GM19238 (cell line): ENCODE data around the gene RUNX1.
"Not testable (repeated sequence)": the region's sequence is repeated elsewhere in the genome, so short reads cannot be mapped to it uniquely, and the experiment has no call there.

Experiments
- DNase-seq: peaks from one replicate; pipeline ENCODE4 v3.0.0; 2011; ENCODE audit warnings: low spot score; ENCODE audit not compliant: insufficient read length

RUNX1 gene

DNA sequence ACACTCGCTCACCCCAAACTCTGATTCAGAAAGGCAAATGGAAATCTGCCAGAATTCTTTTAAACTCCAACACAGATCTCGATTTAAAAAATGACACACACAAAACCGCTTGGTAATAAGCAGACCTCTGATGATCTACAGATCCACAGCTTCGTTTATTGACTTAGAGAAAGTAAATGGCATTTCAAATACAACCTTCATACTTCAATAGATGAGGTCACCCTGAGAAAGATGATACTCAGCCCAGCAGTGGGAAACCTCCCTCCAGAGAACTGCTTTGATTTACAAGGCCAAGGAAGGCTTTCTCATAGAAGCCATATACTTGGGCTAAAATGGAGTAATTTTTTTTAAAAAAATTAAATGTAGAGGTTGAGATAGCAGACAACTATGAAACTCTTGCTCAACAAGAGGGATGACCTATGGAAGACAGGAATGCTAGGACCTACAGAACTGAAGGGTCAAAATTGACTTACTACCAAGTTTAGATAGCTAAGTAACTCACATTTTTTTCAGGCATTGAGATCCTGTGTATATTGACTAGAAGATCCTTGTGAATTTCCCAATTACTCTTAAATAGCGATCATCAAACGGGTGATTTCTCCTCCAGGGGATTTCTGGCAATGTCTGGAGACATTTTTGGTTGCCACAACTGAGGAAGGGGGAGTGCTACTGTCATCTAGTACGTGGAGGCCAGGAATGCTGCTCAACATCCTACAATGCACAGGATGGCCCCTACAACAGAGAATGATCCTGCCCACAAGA is 236.4 kb downstream of the RUNX1 start:
- DNase-seq = no peak

DNA sequence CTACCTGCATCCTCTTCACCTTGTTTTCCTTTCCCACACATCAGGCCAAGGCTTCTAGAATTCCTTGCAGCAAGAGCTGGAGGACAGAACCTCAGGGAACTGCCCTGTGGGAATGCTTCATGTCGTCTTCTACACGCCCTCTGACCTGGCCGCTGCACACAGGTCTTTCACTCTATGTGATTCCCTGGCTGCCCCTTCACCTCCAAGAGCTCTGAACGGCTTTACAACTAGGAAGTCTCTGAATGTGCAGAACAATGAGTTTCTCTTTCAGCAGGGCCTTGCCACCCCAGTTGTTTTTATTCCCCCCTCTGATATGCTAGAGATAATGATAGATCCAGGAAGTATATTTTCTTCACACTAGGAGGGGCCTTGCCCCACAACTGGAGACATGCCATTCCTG is 237.7 kb downstream of the RUNX1 start:
- DNase-seq = no peak

DNA sequence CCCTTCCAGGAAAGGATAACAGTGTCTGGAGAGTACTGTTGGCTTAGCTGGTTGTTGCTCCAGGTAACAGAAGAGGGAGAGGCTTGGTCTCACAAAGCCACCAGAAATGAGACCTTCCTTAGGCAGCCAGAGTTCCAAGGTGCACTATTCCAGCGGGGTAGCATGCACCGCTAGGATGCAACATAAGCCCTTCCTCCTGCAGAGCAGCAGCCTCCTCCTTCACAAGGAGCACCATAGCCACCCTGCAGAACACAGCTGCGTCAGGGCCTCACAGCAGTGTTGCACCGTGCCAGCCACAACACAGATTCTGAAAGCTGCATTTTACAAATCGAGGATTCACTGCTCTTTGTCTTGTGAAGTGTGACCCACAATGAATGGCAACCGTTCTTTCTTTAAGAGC is 238.3 kb downstream of the RUNX1 start:
- DNase-seq = no peak

DNA sequence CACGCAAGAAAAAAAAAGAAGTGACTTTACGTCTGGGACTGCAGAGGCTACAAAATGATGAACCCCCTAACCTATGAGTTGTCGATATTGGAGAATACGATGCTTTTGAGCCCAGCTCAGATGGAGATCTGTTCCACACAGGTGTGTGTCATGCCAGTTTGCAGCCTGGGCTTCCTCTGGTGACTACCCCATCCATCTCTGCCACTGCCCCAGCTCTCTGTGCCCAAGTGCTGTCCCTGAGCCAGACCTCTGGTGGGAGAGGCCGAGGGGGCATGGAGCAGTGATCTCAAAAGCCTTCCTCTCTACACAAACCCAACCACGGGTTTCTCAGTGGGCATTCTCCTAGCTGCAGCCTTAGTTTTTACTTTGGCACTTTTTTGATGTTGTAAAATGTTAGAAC is 239.3 kb downstream of the RUNX1 start:
- no peak for DNase-seq

DNA sequence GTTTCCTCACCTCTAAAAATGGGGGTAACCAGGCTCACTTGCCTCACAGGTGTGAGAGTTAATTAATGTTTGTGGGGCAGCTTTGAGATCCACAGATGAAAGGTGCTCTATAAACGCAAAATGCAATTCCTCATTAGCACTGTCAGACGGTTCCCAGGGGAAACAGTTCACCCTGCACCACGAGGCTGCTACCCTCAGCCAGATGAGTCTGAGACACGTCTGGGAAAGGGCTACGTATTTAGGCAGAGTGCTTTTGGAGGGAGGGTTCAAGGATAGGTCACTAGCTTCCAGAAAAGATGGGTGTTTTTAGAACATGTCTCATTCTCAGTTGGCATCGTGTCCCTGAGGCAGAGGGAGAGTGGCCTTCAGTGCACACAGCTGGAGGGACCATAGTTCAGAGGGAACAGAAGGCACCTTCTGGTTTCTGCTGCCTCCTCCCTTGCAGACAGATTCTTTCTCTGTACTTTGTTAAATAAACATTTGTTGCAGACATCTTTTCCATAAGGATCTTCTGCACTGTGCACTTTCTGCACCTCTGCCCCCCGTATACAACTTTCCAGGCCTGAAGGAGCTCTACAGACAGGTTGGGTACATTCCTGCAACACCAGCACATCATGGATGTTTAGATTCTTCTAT is 240.4 kb downstream of the RUNX1 start:
- no peak for DNase-seq

DNA sequence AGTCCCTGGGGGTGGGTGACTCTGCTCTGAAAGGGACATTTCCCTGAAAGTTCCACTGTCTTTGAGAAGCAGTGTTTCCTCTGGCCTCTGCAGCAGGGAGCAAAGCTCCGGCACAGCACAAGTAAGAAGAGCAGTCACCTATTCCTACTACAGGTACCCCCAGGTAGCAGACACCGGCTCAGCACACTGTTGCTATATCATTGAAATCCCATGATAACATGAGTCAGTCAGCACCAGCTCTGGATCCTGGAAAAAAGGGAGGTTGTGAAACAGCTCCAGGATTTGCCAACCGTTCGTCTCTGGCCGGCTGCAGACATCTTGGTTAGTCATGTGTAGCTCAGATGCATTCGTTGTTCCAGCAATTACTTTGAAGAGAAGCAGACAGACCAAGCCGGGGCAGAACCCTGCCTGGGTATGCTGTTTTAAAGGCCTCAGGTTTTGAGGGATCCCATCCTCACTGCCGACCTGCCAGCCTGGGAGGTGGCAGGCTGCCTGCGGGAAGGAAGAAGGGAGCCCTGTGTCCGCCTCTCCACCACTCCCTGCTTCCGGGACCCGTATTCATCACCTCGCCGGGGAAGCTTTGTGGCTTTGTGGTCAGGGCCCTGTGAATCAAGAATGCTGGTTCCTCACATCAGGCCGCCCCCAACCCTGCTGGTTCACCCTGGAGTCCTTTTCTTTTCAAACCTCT is 241.1 kb downstream of the RUNX1 start:
- DNase-seq = no peak

DNA sequence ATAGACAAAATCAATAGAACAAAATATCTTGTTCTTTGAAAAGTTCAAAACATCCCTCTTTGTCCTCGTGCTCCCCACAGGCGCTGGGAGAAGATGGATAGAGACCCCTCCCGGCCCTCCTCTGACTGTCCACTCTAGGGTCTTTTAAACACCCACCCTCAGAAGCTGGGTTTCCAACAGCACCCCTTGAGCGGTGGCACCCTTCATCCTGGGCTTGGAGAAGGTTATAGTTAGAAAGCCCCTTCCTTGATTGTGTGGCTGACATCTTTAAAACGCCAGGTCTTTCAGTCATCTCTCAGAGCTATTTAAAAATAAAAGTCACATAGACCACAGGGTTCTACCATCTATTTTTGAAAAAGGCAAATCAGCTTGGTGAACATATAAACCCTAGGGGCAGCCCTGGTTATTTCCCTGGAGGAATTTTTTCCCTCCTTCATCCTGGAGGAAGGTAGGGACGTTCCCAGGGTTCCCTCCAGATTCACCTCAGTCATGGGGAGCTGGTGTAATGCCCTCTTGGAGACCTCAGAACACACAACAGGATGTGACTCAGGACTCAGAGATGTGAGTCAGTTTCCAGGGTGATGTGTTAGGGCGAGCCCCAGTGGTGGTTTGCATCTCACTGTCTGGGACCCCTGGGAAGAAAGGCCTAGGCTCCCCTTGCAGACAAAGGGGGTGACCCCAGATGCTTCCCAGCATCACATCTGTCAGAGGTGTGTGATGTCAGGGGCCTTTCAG is 241.8 kb downstream of the RUNX1 start:
- no peak for DNase-seq

DNA sequence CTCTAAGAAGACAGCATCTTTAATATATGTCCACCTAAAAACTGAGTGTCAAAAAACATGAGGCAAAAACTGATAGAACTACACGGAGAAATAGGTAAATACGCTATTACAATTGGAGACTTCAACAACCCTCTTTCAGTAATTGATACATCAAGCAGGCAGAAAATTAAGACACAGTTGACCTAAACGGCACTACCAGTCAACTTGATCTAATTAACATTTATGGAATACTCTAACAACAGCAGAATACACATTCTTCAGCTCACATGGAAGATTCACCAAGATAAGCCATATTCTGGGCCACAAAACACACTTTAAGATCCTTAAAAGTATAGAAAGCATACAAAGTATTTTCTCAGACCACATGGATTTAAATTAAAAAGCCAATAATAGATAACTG is 242.7 kb downstream of the RUNX1 start:
- DNase-seq = no peak

DNA sequence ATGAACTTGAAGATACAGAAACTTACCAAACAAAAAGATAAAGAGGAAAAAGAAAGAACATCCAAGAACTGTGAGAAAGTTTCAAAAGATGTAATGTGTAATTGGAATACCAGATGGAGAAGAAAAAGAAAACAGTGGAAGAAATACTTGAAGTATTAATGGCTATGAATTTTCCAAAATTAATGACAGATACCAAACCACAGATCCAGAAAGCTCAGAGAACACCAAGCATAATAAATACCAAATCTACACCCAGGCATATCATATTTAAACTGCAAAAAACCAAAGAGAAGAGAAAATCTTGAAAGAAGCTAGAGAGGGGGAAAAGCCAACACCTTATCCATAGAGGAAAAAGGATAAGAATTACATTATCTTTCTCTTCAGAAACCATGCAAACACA is 243.9 kb downstream of the RUNX1 start:
- no peak for DNase-seq

DNA sequence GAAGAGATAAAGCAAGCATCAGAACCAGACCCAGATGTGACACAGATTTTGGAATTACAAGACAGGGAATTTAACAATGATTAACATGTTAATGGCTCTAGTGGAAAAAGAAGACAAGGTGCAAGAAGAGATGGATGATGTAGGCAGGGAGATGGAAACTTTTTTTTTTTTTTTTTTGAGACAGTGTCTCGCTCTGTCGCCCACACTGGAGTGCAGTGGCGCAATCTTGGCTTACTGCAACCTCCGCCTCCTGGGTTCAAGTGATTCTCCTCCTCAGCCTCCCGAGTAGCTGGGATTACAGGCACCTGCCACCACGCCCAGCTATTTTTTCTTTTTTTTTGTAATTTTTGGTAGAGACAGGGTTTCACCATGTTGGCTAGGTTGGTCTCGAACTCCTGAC is 244.5 kb downstream of the RUNX1 start:
- not testable (repeated sequence) for DNase-seq

DNA sequence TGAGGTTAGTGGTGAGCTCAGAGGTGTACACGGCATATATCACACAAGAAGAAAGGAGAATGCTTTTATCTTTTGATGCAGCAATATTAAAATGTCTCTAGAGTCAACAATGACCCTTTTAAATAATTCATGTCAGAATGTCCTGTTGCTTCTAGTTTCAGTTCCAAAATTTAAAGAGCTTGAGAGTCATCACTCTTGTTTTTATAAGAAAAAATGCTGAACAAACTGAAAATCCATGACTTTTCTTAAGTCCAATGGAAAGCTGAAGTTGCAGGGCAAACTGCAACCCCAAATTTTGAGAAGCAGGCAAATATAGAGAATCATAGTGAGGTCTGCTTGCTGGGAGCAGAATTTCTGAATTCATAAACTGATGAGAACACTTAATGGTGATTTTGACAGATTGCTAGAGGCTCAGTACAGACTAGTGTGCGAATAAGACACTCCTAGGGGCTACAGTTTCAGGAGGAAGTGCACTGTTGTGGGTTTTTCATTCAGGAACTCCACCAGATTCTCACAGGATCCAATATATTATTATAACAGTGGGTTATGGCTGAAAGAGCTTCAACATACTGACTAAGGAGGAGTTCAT is 245.2 kb downstream of the RUNX1 start:
- DNase-seq = no peak

DNA sequence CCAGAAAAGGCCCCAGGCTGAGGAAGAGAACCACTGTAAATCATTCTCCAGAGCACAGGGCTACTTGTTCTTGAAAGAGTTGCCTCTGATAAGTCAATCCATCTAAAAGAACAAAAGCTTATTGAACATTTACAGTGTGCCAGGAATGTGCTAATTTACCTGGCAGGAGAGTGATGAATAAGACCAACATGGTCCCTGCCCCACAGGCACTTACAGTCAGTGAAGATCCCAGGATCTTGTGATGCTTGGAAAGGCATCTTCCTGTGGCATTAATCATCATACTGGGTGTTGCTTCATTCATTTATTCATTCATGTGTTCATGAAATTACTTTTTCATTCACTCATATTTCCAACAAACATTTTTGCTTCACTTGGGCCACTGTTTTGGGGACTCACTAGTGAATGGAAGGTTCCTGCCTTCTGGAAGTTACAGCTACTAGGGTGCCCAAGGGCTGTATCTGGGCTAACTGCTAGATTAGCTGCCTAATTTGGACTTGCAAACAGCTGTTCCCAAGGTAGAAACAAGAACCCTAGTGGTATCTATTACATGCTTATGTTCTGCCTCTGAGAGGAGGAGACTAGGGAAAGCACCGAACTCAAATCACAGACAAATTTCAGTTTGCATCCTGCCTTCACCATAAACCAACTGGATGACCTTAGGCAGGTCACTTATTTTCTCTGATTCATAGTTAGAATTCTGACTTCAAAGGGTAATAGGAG is 246.8 kb downstream of the RUNX1 start:
- DNase-seq = no peak

DNA sequence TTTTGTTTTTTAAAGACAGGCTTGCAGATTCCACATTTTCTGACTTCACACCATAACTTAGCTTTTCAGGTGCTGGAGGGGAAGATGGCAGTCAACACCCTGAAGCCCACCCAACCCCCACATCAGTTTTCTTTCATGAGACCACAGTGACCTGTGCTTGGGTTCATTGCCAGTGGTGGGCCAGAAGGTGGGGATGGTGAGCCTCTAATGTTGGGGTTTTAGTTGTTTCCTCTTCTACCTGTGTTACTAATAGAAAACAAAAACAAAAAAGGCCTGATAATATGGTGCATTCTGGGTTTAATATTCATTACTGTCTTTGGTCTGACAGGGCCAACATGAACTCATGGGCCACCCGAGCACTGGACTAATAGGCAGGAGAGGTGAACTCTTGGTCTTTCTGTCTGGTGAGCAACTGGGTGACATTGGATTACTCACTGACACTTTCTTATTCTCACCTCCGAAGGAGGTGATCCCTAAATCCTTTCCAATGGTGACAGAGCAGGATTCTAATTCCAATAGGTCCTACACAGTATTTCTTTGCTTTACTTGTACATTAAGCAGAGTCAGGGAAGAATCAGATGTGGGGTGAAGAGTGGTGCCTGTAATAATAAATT is 247.5 kb downstream of the RUNX1 start:
- peak; percentile 30 for DNase-seq

DNA sequence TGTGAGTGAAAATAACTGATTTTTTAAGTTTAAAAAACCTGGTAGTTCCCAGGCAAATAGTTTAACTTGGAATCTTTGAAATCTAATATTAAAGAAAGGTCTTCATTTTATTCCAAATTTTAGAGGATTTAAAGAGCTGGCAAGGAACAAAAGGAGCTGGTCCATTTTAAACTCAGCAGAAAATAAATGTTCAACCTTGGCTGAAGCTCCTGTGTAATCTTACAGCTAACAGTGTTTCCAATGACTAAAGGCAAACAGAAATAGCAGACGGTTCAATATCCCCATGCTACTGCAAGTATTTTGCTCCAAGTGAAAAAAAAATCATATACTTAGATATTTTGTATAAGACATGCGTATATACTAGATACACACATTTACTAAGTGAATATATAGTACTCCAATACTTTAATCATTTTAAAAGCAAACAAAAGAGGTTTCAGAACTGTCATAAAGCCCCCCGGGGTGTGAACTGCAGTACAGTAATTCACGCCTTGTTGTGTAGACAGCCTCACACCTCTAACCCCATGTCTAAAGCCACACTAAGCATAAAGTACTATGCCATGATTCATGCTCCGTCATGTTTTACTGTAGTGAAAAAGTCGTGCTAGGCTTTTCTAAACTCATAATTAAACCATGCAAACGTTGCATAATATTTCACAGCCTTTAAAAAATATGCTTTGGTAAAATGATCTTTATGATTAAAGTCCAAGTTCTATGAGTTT is 248.1 kb downstream of the RUNX1 start:
- no peak for DNase-seq

DNA sequence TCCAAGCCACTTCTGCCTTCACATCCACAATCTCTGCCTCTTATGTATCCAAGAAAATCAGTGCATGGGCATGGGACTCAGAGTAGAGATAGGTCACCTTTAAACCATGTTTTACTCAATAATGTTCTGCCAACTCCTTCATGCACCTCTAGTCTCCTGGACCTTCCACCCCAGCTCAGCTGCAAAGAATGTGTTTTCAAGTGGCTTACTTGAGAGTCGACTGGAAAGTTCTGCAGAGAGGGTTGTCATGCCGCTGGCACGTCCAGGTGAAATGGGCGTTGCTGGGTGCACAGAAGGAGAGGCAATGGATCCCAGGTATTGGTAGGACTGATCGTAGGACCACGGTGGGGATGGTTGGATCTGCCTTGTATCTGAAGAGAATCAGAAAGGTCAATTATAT is 250.0 kb downstream of the RUNX1 start:
- DNase-seq = no peak

DNA sequence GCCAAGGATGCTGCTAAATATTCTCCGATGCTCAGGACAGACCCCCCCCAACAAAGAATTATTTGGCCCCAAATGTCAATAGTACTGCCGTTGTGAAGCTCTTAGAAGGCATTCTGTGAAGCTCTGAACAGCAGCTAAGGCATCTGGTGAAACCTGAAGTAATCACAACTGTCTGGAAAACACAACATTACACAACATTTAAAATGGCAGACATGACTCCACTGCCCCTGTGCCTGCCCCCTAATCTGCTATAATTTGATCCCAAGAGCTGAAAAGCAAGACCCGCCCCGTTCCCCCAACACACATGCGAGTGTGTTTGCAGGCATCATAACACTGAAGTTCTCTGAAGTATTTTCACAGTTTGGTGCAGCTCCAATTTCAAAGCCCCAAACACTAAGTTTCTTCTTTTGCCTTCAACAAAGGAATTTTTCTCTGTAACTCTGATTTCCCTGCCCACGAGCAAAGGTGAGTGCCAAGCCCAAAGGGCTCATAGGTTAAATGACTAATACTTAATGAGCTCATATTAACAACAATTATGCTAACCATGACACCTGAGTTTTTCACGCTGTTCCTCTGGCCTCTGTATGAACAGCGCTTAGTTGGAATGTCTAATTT is 251.1 kb downstream of the RUNX1 start:
- DNase-seq = no peak

DNA sequence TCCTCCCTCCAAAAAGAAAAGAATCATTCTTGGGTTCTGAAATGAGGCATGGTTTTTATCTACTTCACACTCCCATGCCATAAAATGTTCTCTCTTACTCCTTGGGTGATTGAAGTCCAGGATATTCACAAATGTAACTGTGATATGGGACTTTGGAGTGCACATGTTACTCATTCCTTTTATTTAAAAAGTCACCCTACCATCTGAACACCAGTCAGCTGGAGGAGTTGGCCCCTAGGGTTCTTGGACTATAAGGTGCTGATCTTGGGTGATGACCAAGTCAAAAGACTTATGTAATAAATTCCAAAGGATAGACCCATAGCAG is 251.9 kb downstream of the RUNX1 start:
- DNase-seq = no peak

DNA sequence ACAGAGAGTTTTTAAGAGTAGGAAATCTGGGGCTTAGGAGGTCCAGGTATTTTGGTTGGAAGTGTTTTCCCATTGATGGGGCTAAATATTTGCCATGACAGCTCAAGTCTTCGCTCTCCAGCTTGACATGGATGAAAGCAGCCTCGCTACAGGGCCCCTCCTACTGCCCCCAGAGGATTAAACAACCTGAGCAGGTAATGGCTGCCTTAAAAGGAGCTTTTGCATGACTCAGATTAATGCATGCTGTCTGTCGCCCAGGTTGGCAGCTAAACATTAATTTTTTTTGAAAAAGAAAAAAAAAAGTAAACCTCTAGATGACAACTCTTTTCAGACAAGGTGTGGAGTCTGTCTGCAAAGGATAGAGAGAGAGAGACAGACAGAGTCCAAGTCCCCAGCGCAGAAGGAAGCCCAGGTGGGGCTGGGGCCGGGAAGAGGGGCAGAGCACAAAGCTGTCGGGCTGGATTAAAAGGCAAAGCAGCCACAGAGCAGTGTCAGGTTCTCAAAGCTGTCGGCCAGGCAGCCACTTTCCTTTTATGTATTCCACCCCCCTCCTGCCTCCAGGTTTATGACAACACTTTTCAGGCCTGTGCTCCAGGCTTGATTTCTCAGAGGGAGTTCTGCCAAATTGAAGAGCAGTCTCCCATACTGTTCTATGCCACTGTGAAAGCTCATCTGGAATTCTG is 252.4 kb downstream of the RUNX1 start:
- no peak for DNase-seq
